Upper lobe of left lung (tissue), 6 donors: ENCODE data around the gene MOCOS. TPM values are rescaled to one million over a fixed set of nuclear protein-coding genes. Genes with fewer than 3 reads are reported as not detected.
"Not testable (repeated sequence)": the region's sequence is repeated elsewhere in the genome, so short reads cannot be mapped to it uniquely, and the experiment has no call there.

Source experiments
- ATAC-seq, 2 donors: fragments of 200-7000 bp; cut with Tn5 transposase; one replicate each; pipeline ENCODE4 v1.9.1; 2022; ENCODE audit warnings: mild to moderate bottlenecking in 2 of 2, moderate library complexity in 2 of 2; ENCODE audit not compliant: low FRiP score in 2 of 2
- DNase-seq, 2 donors: peaks; one replicate each; pipeline ENCODE4 v3.0.0-alpha.2; 2019 to 2020
- H3K27ac ChIP-seq, 4 donors: fragments of 200-600 bp; sonication (generic); one replicate each; pipeline ENCODE4 v1.5.1; 2016 to 2019
- H3K27me3 ChIP-seq, 4 donors: fragments of 200-600 bp; sonication (generic); one replicate each; pipeline ENCODE4 v1.5.1; 2017 to 2019
- H3K36me3 ChIP-seq, 4 donors: fragments of 200-600 bp; sonication (generic); one replicate each; pipeline ENCODE4 v1.5.1; 2016 to 2019
- H3K4me1 ChIP-seq, 4 donors: fragments of 200-600 bp; sonication (generic); one replicate each; pipeline ENCODE4 v1.5.1; 2018 to 2019
- H3K4me3 ChIP-seq, 4 donors: fragments of 200-600 bp; sonication (generic); one replicate each; pipeline ENCODE4 v1.5.1; 2017 to 2019; ENCODE audit warnings: mild to moderate bottlenecking in 2 of 4, moderate library complexity in 1 of 4
- H3K9me3 ChIP-seq, 4 donors: fragments of 200-600 bp; sonication (generic); one replicate each; pipeline ENCODE4 v1.5.1; 2018 to 2019
- EP300 ChIP-seq, 4 donors: sonication (generic); formaldehyde crosslinking; IDR thresholded peaks; one replicate each; pipeline ENCODE4 v1.5.1; 2017; ENCODE audit warnings: antibody characterized with exemption in 4 of 4, control low read depth in 2 of 4
- POLR2A ChIP-seq, 4 donors: fragments of 450-650 bp; IDR thresholded peaks; one replicate each; pipeline ENCODE4 v1.5.1; 2016 to 2017; ENCODE audit warnings: antibody characterized with exemption in 4 of 4, mild to moderate bottlenecking in 2 of 4
- POLR2AphosphoS5 ChIP-seq, 2 donors: sonication (generic); formaldehyde crosslinking; IDR thresholded peaks; one replicate each; pipeline ENCODE4 v1.5.1; 2017; ENCODE audit warnings: antibody characterized with exemption in 2 of 2
- WGBS, 2 donors: methylation state at CpG; one replicate each; pipeline ENCODE4 v1.1.5; 2017 to 2018; 5-methylcytosine and 5-hydroxymethylcytosine counted together
- total RNA-seq, 6 donors: library from RNA; depleted of rRNA in 4 of 6; stranded (reverse); fragments of >200 nt in 4 of 6; gene quantifications; one replicate each; pipeline versions ENCODE4 v1.1.0 to v1.2.1, GENCODE V29; 2016 to 2021
- TF ChIP-seq, protein P1 (sequence below), 6 experiments: fragments of 450-650 bp in 4 of 6; fragments of 200-600 bp in 2 of 6; sonication (generic) in 2 of 6; IDR thresholded peaks; one replicate each; pipeline ENCODE4 v1.5.1; 2016 to 2019; ENCODE audit warnings: antibody characterized with exemption in 6 of 6
- donor health status: DM: no; HTN: no; CAD: no; lungs with moderate emphysema.
- donor health status: DM: no; HTN: yes; CAD: no; lungs with severe emphysema.

The MOCOS gene
- total RNA-seq, 6 donors from 2014 or later = 1.9 to 4.7 (median 3.8) TPM

DNA sequence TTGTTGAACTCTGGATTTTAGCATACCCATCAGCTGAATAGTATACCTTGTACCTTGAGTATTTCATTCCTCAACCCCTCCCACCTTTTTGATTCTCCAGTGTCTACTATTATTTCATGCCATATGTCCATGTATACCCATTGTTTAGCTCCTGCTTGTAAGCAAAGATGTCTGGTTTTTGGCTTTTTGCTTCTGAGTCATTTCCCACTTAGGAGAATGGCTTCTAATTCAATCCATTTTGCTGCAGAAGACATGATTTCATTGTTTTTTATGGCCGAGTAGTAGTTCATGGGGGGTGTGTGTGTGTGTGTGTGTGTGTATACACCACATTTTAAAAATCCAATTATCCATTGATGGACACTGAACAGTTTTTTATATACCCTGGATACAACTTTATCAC, 24.3 kb upstream of the MOCOS start:
- Histone ChIP-seq H3K9me3 (no peaks in the 10 kb centered on the region), H3K4me1 (no peaks in the 10 kb centered on the region), H3K27me3 (no peaks in the 10 kb centered on the region), H3K4me3 (no peak overlapping the region), H3K27ac (no peak overlapping the region), H3K36me3 (peaks cover 31 to 92% (median 45%) of the 10 kb centered on the region in 4 donors)
- TF ChIP-seq POLR2A (IDR thresholded peaks at IDR 0.05) = no peak
- TF ChIP-seq, protein P1, sequence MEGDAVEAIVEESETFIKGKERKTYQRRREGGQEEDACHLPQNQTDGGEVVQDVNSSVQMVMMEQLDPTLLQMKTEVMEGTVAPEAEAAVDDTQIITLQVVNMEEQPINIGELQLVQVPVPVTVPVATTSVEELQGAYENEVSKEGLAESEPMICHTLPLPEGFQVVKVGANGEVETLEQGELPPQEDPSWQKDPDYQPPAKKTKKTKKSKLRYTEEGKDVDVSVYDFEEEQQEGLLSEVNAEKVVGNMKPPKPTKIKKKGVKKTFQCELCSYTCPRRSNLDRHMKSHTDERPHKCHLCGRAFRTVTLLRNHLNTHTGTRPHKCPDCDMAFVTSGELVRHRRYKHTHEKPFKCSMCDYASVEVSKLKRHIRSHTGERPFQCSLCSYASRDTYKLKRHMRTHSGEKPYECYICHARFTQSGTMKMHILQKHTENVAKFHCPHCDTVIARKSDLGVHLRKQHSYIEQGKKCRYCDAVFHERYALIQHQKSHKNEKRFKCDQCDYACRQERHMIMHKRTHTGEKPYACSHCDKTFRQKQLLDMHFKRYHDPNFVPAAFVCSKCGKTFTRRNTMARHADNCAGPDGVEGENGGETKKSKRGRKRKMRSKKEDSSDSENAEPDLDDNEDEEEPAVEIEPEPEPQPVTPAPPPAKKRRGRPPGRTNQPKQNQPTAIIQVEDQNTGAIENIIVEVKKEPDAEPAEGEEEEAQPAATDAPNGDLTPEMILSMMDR (IDR thresholded peaks at IDR 0.05) = no peak
- TF ChIP-seq EP300 (IDR thresholded peaks at IDR 0.05) = no peak
- no peak for TF ChIP-seq POLR2AphosphoS5 (IDR thresholded peaks at IDR 0.05)
- ATAC-seq = no peak
- WGBS, 2 donors = 94% methylated on average over 1 of the region's 1 CpG
- DNase-seq = no peak

DNA sequence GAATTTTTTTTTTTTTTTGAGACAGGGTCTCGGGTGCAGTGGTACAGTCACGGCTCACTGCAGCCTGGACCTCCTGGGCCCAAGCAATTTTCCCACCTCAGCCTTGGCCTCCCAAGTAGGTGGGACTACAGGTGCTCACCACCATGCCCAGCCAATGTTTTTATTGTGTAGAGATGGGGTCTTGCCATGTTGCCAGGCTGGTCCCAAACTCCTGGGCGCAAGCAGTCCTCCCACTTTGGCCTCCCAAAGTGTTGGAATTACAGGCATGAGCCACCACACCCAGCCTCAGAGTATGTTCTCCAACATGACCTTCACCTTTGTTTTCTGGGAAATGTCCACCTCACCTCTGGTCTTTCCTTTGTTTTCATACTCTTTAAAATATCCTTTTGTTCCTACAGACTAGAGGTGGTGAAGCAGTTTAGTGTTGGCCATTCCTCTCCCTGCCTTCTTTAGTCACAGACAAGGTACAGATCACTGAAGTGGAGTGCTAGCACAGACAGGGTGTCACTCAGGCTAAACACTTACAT, 19.5 kb upstream of the MOCOS start:
- H3K36me3 ChIP-seq = peaks cover 15 to 91% (median 48%) of the 10 kb centered on the region in 4 donors

DNA sequence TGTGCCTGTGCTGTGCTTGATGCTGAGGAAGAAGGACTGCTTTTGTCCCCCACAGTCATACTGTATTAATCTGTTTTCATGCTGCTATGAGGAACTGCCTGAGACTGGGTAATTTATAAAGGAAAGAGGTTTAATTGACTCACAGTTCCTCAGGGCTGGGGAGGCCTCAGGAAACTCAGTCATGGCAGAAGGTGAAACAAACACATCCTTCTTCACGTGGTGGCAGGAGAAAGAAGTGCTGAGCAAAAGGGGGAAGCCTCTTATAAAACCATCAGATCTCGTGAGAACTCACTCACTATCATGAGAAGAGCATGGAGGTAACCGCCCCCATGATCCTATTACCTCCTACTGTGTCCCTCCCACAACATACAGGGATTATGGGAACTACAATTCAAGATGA, 19.0 kb upstream of the MOCOS start:
- H3K9me3 ChIP-seq, H3K27ac ChIP-seq, H3K27me3 ChIP-seq, DNase-seq, H3K4me3 ChIP-seq, ATAC-seq, H3K4me1 ChIP-seq: not testable (repeated sequence)
- peaks cover 21 to 91% (median 47%) of the 10 kb centered on the region in 4 donors for H3K36me3 ChIP-seq
- WGBS, 2 donors = 80% methylated on average over 3 of the region's 3 CpGs

More for the DNA sequence above, 19.5 kb upstream of the MOCOS start:
- Histone ChIP-seq H3K9me3 (no peaks in the 10 kb centered on the region), H3K4me1 (no peaks in the 10 kb centered on the region), H3K27me3 (no peaks in the 10 kb centered on the region), H3K27ac (no peak overlapping the region), H3K4me3 (no peak overlapping the region)
- no peak for TF ChIP-seq POLR2AphosphoS5 (IDR thresholded peaks at IDR 0.05)
- no peak for TF ChIP-seq POLR2A (IDR thresholded peaks at IDR 0.05)
- TF ChIP-seq, protein P1 (IDR thresholded peaks at IDR 0.05) = no peak
- no peak for TF ChIP-seq EP300 (IDR thresholded peaks at IDR 0.05)
- WGBS, 2 donors = 96 to 98% methylated on average over 3 of the region's 3 CpGs
- no peak for DNase-seq
- ATAC-seq = no peak

DNA sequence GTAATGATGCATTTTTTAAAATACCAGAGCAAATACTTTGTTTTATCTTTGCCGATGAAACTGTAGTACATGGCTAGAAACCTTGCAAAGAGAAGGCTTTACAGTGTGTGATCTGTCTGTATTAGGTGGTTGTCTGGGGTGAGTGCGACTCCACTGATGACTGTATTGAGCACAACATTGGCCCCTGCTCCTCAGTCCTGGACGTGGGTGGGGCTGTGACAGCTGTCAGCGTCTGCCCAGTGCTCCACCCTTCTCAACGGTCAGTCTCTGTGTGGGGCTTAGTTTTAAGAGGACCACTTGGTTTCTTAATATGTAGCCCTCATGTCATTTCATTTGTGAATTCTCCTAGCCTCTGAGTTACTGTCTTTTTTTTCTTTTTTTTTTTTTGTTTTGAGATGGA, 17.4 kb upstream of the MOCOS start:
- peak in 1 of 2 donors; percentile 29 for ATAC-seq
- H3K4me3 ChIP-seq = no peak overlapping the region
- no peaks in the 10 kb centered on the region for H3K27me3 ChIP-seq
- no peaks in the 10 kb centered on the region for H3K9me3 ChIP-seq
- TF ChIP-seq POLR2AphosphoS5 (IDR thresholded peaks at IDR 0.05) = no peak
- no peak for TF ChIP-seq POLR2A (IDR thresholded peaks at IDR 0.05)
- no peak for TF ChIP-seq EP300 (IDR thresholded peaks at IDR 0.05)
- TF ChIP-seq, protein P1 (IDR thresholded peaks at IDR 0.05) = no peak
- H3K27ac ChIP-seq = no peak overlapping the region
- H3K4me1 ChIP-seq = no peaks in the 10 kb centered on the region
- 82 to 87% methylated on average over 5 of the region's 5 CpGs for WGBS, 2 donors
- DNase-seq = no peak
- peaks cover 16 to 91% (median 51%) of the 10 kb centered on the region in 4 donors for H3K36me3 ChIP-seq

DNA sequence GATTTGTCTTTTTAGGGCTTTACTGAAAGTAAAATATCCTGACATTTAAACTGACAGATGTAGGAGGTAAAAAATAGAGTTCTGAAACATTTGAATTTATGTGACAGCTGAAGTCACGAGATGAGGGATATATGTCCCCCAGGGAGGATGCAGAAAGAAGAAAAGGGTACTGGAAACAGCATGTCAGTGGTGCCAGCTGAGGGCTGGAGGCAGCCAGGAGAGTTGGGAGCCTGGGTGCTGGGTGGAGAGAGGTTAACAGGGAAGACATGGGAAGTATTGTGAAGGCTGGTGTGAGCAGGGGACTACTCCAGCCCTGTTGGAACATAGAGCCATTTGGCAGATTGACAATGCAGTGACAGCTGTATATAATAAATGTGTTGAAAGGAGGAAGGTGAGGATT, 11.8 kb upstream of the MOCOS start:
- 88 to 100% methylated on average over 1 of the region's 1 CpG for whole genome bisulfite sequencing, 2 donors
- Histone ChIP-seq H3K27ac (no peak overlapping the region), H3K4me3 (no peak overlapping the region), H3K27me3 (no peaks in the 10 kb centered on the region), H3K4me1 (peaks cover 3 to 11% (median 7%) of the 10 kb centered on the region in 4 donors), H3K36me3 (peaks cover 8 to 70% (median 39%) of the 10 kb centered on the region in 4 donors), H3K9me3 (no peaks in the 10 kb centered on the region)
- DNase-seq (no peak), ATAC-seq (no peak)
- no peak for TF ChIP-seq POLR2A (IDR thresholded peaks at IDR 0.05)

DNA sequence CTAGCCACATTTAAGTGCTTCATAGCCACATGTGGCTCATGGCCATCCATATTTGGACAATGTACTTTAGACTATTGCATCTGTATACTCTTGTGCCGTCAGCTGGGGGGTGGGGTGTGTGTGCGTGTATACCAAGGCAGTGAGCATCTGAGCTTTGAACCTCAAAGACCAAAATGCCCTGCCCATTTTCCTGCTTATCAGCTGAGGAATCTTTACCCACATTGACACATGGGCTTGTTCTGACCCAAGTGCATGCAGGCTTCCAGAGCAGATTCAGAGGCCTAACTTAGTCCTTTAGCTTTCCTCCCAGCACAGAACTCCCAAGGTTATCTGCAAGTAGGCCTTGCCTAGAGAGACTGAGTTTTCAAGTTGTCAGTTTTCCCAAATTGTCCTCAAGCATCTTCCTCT, 11.1 kb upstream of the MOCOS start:
- TF ChIP-seq, protein P1 (IDR thresholded peaks at IDR 0.05) = no peak
- TF ChIP-seq POLR2A (IDR thresholded peaks at IDR 0.05) = no peak
- TF ChIP-seq EP300 (IDR thresholded peaks at IDR 0.05) = no peak
- TF ChIP-seq POLR2AphosphoS5 (IDR thresholded peaks at IDR 0.05) = no peak
- 92 to 96% methylated on average over 2 of the region's 2 CpGs for WGBS, 2 donors
- Histone ChIP-seq H3K27ac (no peak overlapping the region), H3K27me3 (no peaks in the 10 kb centered on the region), H3K36me3 (peaks cover 8 to 63% (median 35%) of the 10 kb centered on the region in 4 donors), H3K4me3 (no peak overlapping the region), H3K9me3 (no peaks in the 10 kb centered on the region), H3K4me1 (peaks cover 3 to 13% (median 8%) of the 10 kb centered on the region in 4 donors)
- DNase-seq (no peak), ATAC-seq (no peak)
